ENCODE results near the gene RALB.

GRCh38 chr2:120299004-120299403, 46.4 kb downstream of the RALB start:
- TF ChIP-seq POLR2AphosphoS5 (IDR thresholded peaks at IDR 0.05) (no peak), POLR2A (IDR thresholded peaks at IDR 0.05; ENCODE audit: low read depth) (no peak)
- TF ChIP-seq, protein P1, sequence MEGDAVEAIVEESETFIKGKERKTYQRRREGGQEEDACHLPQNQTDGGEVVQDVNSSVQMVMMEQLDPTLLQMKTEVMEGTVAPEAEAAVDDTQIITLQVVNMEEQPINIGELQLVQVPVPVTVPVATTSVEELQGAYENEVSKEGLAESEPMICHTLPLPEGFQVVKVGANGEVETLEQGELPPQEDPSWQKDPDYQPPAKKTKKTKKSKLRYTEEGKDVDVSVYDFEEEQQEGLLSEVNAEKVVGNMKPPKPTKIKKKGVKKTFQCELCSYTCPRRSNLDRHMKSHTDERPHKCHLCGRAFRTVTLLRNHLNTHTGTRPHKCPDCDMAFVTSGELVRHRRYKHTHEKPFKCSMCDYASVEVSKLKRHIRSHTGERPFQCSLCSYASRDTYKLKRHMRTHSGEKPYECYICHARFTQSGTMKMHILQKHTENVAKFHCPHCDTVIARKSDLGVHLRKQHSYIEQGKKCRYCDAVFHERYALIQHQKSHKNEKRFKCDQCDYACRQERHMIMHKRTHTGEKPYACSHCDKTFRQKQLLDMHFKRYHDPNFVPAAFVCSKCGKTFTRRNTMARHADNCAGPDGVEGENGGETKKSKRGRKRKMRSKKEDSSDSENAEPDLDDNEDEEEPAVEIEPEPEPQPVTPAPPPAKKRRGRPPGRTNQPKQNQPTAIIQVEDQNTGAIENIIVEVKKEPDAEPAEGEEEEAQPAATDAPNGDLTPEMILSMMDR (IDR thresholded peaks at IDR 0.05), result no peak

All from esophagus muscularis mucosa (tissue), 3 donors.